Endothelial cell of umbilical vein (primary cell): ENCODE results near the gene KLB. TPM values are rescaled to one million over a fixed set of nuclear protein-coding genes. Genes with fewer than 3 reads are reported as not detected.

Experiments used
- BruUV-seq: library from RNA; stranded (reverse); fragments of 400-500 nt; replicated peaks from 2 replicates; lab custom pipeline; 2021; lab: Mats Ljungman, UMichigan
- CTCF ChIA-PET: fragments of 300-600, 350-600 bp; sonication (Branson Sonifier 250); formaldehyde crosslinking; loops from one replicate; lab custom pipeline; 2021; ENCODE audit warnings: antibody characterized with exemption, inconsistent platforms; lab: Charles Lee
- POLR2A ChIA-PET: fragments of 300-600, 350-600 bp; sonication (Branson Sonifier 250); formaldehyde crosslinking; loops from one replicate; lab custom pipeline; 2021; ENCODE audit warnings: antibody characterized with exemption, inconsistent platforms; lab: Charles Lee
- DNase-seq: peaks from one replicate; pipeline ENCODE4 v3.0.0-alpha.2; 2011; ENCODE audit warnings: low read depth, low spot score
- FAIRE-seq: peaks from 2 replicates; lab custom pipeline; 2011; peaks lifted over from hg19 to GRCh38; lab: Jason Lieb, UNC
- H2AFZ ChIP-seq: 2 replicates; pipeline ENCODE4 v1.6.0; 2012; ENCODE audit warnings: low read depth, low read length, control low read depth, inconsistent platforms
- H3K27ac ChIP-seq: 2 replicates; pipeline ENCODE4 v1.5.1; 2011; ENCODE audit warnings: low read depth, mild to moderate bottlenecking, control low read depth, low read length, moderate library complexity; ENCODE audit not compliant: insufficient read depth
- H3K27me3 ChIP-seq, 2 experiments: 2 replicates each; pipeline versions ENCODE4 v1.6.0 to v1.6.1; 2011; ENCODE audit warnings: low read length in 2 of 2, mixed read lengths in 1 of 2; ENCODE audit not compliant: control insufficient read depth in 2 of 2, insufficient read depth in 2 of 2
- H3K36me3 ChIP-seq, 2 experiments: 2 replicates in 1 of 2; 3 replicates in 1 of 2; pipeline ENCODE4 v1.5.1; 2011; ENCODE audit warnings: low read length in 2 of 2, mild to moderate bottlenecking in 1 of 2, moderate library complexity in 1 of 2; ENCODE audit not compliant: control insufficient read depth in 2 of 2, insufficient read depth in 2 of 2; ENCODE audit errors: extremely low read depth in 1 of 2
- H3K4me1 ChIP-seq: 3 replicates; pipeline ENCODE4 v1.5.1; 2011; ENCODE audit warnings: mild to moderate bottlenecking, low read length; ENCODE audit not compliant: control insufficient read depth, insufficient read depth; ENCODE audit errors: extremely low read depth
- H3K4me2 ChIP-seq: 2 replicates; pipeline ENCODE4 v1.6.1; 2011; ENCODE audit warnings: low read length, control low read depth, mixed read lengths; ENCODE audit not compliant: insufficient read depth
- H3K4me3 ChIP-seq, 3 experiments: fragments of 200-600 bp in 1 of 3; sonication (generic), shearing (Covaris generic) in 1 of 3; replicated peaks in 1 of 3; 2 replicates each; pipeline ENCODE4 v1.5.1; 2011 to 2016; ENCODE audit warnings: control low read depth in 3 of 3, low read length in 3 of 3, mild to moderate bottlenecking in 2 of 3, inconsistent platforms in 1 of 3, low read depth in 1 of 3, moderate library complexity in 1 of 3; ENCODE audit not compliant: insufficient read depth in 1 of 3
- H3K79me2 ChIP-seq: 2 replicates; pipeline ENCODE4 v1.6.0; 2012; ENCODE audit warnings: low read length, inconsistent platforms; ENCODE audit not compliant: control insufficient read depth, insufficient read depth
- H3K9ac ChIP-seq: replicated peaks from 2 replicates; pipeline ENCODE3; 2011; ENCODE audit warnings: low read length, control low read depth; ENCODE audit not compliant: insufficient read depth; ENCODE audit errors: extremely low read depth
- H3K9me1 ChIP-seq: replicated peaks from 3 replicates; pipeline ENCODE4 v1.6.0; 2011; ENCODE audit warnings: mild to moderate bottlenecking, low read length; ENCODE audit not compliant: control insufficient read depth, insufficient read depth; ENCODE audit errors: extremely low read depth
- H3K9me3 ChIP-seq: replicated peaks from 2 replicates; pipeline ENCODE4 v1.5.1; 2012; ENCODE audit warnings: low read length, inconsistent platforms; ENCODE audit not compliant: control insufficient read depth, insufficient read depth
- H4K20me1 ChIP-seq: replicated peaks from 2 replicates; pipeline ENCODE3; 2011; ENCODE audit warnings: mild to moderate bottlenecking, low read length; ENCODE audit not compliant: control insufficient read depth, insufficient read depth; ENCODE audit errors: extremely low read depth
- EZH2 ChIP-seq: IDR thresholded peaks from 2 replicates; pipeline ENCODE4 v1.6.1; 2012; ENCODE audit warnings: borderline replicate concordance, low read depth, mild to moderate bottlenecking, moderate library complexity, low read length, inconsistent platforms; ENCODE audit not compliant: severe bottlenecking
- FOS ChIP-seq: IDR thresholded peaks from 2 replicates; pipeline ENCODE4 v1.6.1; 2011; ENCODE audit warnings: mild to moderate bottlenecking, low read length, moderate library complexity, borderline replicate concordance; ENCODE audit not compliant: insufficient read depth
- GATA2 ChIP-seq: IDR thresholded peaks from 2 replicates; pipeline ENCODE4 v1.7.0; 2011; ENCODE audit warnings: low read depth, mild to moderate bottlenecking, moderate library complexity, mixed read lengths, low read length; ENCODE audit not compliant: insufficient read length, insufficient read depth
- JUN ChIP-seq: IDR thresholded peaks from 2 replicates; pipeline ENCODE4 v1.6.1; 2011; ENCODE audit warnings: borderline replicate concordance, low read depth; ENCODE audit not compliant: insufficient read length, insufficient read depth
- MYC ChIP-seq: IDR thresholded peaks from one replicate; pipeline ENCODE4 v1.6.1; 2011; ENCODE audit warnings: mild to moderate bottlenecking, low read depth, low read length
- POLR2A ChIP-seq: IDR thresholded peaks from 2 replicates; pipeline ENCODE4 v1.6.1; 2012; ENCODE audit warnings: low read depth, mild to moderate bottlenecking, control low read depth, low read length
- POLR2AphosphoS5 ChIP-seq: IDR thresholded peaks from 2 replicates; pipeline ENCODE4 v1.6.1; 2012; ENCODE audit warnings: low read depth, mild to moderate bottlenecking, control low read depth, low read length, moderate library complexity; ENCODE audit not compliant: insufficient read depth
- dilution Hi-C: fragments of 300-500 bp; cut with MboI; formaldehyde crosslinking; loops from one replicate; pipeline ENCODE4 v1.15.0; 2019; ENCODE audit warnings: low sequenced_read_pairs; ENCODE audit not compliant: extremely low pct_ligation_motif_present
- intact Hi-C: fragments of 100-400 bp; cut with micrococcal nuclease; formaldehyde crosslinking; loops from one replicate; pipeline ENCODE4 v1.10.0; 2022
- polyA plus RNA-seq, 4 experiments: library from polyadenylated mRNA; depleted of rRNA in 3 of 4; stranded (reverse) in 3 of 4; unstranded in 1 of 4; fragments of >200 nt; gene quantifications; 2 replicates each; pipeline versions ENCODE4 v1.2.1 to v1.2.3, GENCODE V29; 2011 to 2012; ENCODE audit warnings: missing spikeins in 1 of 4
- total RNA-seq: library from RNA; stranded (reverse); gene quantifications from 2 replicates; pipeline ENCODE4 v1.2.3, GENCODE V29; 2021
- TF ChIP-seq, protein P1 (sequence below): IDR thresholded peaks from 2 replicates; pipeline ENCODE4 v1.6.1; 2011; ENCODE audit not compliant: insufficient read depth, insufficient read length
- TF ChIP-seq, protein P2 (sequence below), 2 donors: IDR thresholded peaks; 1 replicate in 1 of 2; 2 replicates in 1 of 2; pipeline ENCODE4 v1.5.1; 2011; ENCODE audit warnings: low read length in 2 of 2, mild to moderate bottlenecking in 2 of 2, moderate library complexity in 2 of 2, control low read depth in 1 of 2, inconsistent platforms in 1 of 2, low read depth in 1 of 2; ENCODE audit not compliant: insufficient read depth in 1 of 2; ENCODE audit errors: extremely low read depth in 1 of 2

KLB gene
- total and polyA plus RNA-seq, 2 donors (not counting 3 experiments of a cell fraction or from before 2014, with no cell fraction given), result 0.01 TPM; not detected in 1

DNA sequence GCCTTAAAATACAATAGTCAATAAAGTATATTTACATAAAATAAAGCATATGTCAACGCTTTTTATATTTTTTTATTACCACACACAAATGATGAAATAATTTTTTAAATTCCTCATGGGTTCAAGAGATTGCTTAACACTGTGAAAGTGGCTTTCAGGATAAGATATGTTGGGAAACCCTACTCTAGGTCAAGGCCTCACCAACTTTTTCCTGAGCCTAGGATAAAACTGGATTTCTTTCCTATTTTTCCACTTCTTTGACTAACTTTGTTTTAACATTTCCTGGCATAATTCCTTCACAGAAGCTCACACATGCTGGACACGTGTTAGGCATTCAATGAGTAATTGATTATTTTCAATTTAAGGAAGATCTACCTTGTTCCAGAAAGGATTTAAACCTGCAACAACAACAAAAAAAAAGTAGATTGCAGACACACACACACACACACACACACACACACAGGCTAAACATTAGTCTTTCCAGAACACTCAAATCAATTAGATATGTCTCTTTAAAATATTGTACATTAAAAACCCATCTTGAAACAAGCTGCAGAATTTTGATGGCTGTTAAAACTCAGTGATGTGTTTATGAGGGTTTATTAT, 9.1 kb downstream of the KLB start:
- Histone ChIP-seq H3K36me3 (no peaks in the 10 kb centered on the region), H3K9me1 (no peaks in the 10 kb centered on the region), H3K27me3 (no peaks in the 10 kb centered on the region), H3K9me3 (no peaks in the 10 kb centered on the region), H3K4me1 (no peaks in the 10 kb centered on the region), H3K9ac (no peak overlapping the region), H3K4me2 (no peak overlapping the region), H3K4me3 (no peak overlapping the region), H3K79me2 (no peaks in the 10 kb centered on the region), H4K20me1 (no peaks in the 10 kb centered on the region), H3K27ac (no peak overlapping the region), H2AFZ (no peak overlapping the region)
- intact Hi-C loops (no loop called here), dilution Hi-C loops (no loop called here)
- POLR2A ChIA-PET, result no interaction called here
- CTCF ChIA-PET, result interaction anchor here (1.0 kb wide), 1 partner anchor 31 kb away, joined by 3 read pairs; no protein-coding TSS in a partner anchor
- peak; percentile 37 for FAIRE-seq
- no peak for TF ChIP-seq GATA2
- TF ChIP-seq, protein P1, sequence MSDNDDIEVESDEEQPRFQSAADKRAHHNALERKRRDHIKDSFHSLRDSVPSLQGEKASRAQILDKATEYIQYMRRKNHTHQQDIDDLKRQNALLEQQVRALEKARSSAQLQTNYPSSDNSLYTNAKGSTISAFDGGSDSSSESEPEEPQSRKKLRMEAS, result no peak
- TF ChIP-seq, protein P2, sequence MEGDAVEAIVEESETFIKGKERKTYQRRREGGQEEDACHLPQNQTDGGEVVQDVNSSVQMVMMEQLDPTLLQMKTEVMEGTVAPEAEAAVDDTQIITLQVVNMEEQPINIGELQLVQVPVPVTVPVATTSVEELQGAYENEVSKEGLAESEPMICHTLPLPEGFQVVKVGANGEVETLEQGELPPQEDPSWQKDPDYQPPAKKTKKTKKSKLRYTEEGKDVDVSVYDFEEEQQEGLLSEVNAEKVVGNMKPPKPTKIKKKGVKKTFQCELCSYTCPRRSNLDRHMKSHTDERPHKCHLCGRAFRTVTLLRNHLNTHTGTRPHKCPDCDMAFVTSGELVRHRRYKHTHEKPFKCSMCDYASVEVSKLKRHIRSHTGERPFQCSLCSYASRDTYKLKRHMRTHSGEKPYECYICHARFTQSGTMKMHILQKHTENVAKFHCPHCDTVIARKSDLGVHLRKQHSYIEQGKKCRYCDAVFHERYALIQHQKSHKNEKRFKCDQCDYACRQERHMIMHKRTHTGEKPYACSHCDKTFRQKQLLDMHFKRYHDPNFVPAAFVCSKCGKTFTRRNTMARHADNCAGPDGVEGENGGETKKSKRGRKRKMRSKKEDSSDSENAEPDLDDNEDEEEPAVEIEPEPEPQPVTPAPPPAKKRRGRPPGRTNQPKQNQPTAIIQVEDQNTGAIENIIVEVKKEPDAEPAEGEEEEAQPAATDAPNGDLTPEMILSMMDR (IDR thresholded peaks at IDR 0.05; ENCODE audit: extremely low read depth in 1 of 2, insufficient read depth in 1 of 2, low read depth in 1 of 2, low read length in 2 of 2), result no peak
- no peak for TF ChIP-seq POLR2A
- no peak for TF ChIP-seq EZH2
- no peak for TF ChIP-seq MYC
- TF ChIP-seq JUN, result no peak
- no peak for TF ChIP-seq POLR2AphosphoS5
- TF ChIP-seq FOS, result no peak
- no peak for DNase-seq
- BruUV-seq, result no TSS peak
